Effector memory CD4-positive, alpha-beta T cell (primary cell): ENCODE results near the gene SLC8B1.

ENCODE experiments used
- DNase-seq, 3 donors: peaks; one replicate each; pipeline ENCODE4 v3.0.0-alpha.2; 2020
- H3K27ac ChIP-seq: 2 replicates; pipeline ENCODE4 v1.7.0; 2013; ENCODE audit warnings: mild to moderate bottlenecking, low read length, moderate library complexity; ENCODE audit not compliant: insufficient read depth, poor library complexity, severe bottlenecking
- H3K27me3 ChIP-seq: replicated peaks from 2 replicates; pipeline ENCODE4 v1.7.0; 2013; ENCODE audit warnings: mild to moderate bottlenecking, low read length; ENCODE audit not compliant: insufficient read depth, control insufficient read depth, poor library complexity, severe bottlenecking
- H3K36me3 ChIP-seq: 2 replicates; pipeline ENCODE4 v1.7.0; 2013; ENCODE audit warnings: mild to moderate bottlenecking, low read length, moderate library complexity; ENCODE audit not compliant: control insufficient read depth, insufficient read depth
- H3K4me1 ChIP-seq: 2 replicates; pipeline ENCODE4 v1.7.0; 2013; ENCODE audit warnings: low read length, mild to moderate bottlenecking; ENCODE audit not compliant: control insufficient read depth, insufficient read depth, poor library complexity, severe bottlenecking
- H3K4me3 ChIP-seq: 2 replicates; pipeline ENCODE4 v1.7.0; 2013; ENCODE audit warnings: low read length, low read depth, mild to moderate bottlenecking; ENCODE audit not compliant: insufficient read depth, poor library complexity, severe bottlenecking
- H3K9me3 ChIP-seq: 2 replicates; pipeline ENCODE4 v1.7.0; 2013; ENCODE audit warnings: mild to moderate bottlenecking, low read length, moderate library complexity; ENCODE audit not compliant: control insufficient read depth

The SLC8B1 gene

DNA sequence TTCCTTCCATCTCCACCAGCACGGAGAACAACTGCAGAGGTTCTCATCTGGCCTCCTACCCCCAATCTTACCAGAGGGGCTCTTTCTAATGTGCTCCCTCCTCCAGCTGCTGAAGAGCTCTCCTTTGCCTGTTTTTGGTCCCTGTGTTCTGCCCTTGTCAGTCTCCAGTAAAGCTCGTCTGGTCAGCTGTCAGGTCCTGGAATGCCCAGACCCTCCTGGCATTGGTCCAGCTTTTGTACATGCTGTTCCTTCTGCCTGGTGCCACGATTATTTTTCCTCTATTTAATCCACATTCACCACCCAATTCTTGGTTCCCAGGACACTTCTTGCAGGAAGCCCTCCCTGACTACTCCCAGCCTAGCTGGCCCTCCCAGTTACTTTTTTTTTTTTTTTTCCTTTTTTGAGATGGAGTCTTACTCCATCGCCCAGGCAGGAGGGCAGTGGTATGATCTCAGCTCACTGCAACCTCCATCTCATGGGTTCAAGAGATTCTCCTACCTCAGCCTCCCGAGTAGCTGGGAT lies 6.5 kb downstream of the SLC8B1 start:
- no peaks in the 10 kb centered on the region for H3K9me3 ChIP-seq
- H3K36me3 ChIP-seq = peaks cover 20% of the 10 kb centered on the region
- H3K27me3 ChIP-seq = no peaks in the 10 kb centered on the region
- DNase-seq = no peak
- H3K4me3 ChIP-seq = no peak overlapping the region
- H3K4me1 ChIP-seq = peaks cover 6% of the 10 kb centered on the region
- no peak overlapping the region for H3K27ac ChIP-seq

DNA sequence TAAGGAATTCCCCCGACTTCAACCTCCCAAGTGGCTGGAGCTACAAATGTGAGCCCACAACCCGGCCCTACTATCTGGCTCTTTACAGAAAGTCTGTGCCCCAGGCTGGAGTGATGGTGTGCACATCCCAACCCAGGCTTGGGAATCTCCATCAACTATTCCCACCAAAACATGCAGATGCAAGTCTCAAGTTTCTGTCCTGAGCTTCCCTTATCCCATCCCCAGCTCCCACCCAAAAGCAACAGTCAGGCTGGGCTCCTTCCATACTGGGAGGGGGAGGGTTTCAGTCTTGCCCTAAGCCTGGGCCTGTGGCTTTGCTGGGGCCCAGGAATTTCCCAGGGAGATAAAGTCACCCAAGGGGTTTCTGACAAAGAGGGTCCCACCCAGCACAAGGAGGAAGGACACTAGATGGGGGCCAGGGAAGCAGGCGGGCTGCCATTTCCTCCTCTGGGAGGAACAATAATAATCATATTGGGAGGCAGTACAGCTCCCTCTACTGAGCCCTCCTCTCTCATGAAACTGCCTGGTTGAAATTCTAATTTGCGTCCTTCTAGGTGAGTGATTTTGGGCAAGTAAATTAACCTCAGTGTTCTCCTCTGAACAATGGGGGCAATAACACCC lies 8.0 kb downstream of the SLC8B1 start:
- no peak overlapping the region for H3K27ac ChIP-seq
- no peak for DNase-seq
- H3K36me3 ChIP-seq = peaks cover 19% of the 10 kb centered on the region

DNA sequence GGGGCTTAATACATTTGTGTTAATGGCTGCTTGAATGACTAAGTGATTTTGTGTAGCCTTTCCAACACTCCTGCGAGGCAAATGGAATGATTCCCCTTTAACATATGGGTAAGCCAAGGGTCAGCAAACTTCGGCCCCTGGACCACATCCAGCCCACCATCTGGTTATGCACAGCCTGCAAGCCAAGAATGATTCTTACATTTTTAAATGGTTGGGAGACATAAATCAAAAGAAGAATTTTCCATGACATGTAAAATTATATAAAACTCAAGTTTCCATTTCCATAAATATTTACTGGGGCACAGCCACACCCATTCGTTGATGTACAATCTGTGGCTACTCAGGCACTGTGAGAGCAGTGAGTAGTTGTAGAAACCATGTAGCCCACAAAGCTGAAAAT lies 9.0 kb downstream of the SLC8B1 start:
- H3K9me3 ChIP-seq = no peaks in the 10 kb centered on the region

More for the DNA sequence above, 8.0 kb downstream of the SLC8B1 start:
- peaks cover 4% of the 10 kb centered on the region for H3K4me1 ChIP-seq
- no peak overlapping the region for H3K4me3 ChIP-seq
- H3K27me3 ChIP-seq = no peaks in the 10 kb centered on the region
- no peaks in the 10 kb centered on the region for H3K9me3 ChIP-seq

DNA sequence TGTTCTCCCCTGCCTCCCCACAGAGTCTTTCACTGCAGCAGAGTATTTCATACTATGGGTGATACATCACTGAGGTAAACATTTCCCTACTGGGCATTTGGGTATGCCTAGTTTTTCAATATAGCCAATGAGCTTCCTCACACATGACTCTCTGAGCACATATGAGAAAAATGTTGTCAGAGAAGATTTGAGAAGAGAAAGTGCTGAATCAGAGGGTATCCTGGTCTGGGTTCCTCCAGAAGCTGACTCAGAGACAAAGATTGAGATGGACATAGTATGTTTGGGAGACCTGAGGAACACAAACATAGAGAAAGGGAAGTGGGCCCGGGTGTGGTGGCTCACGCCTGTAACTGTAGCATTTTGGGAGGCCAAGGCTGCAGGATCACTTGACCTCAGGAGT lies 12.6 kb downstream of the SLC8B1 start:
- Histone ChIP-seq H3K27me3 (no peaks in the 10 kb centered on the region), H3K4me3 (no peak overlapping the region), H3K36me3 (peaks cover 43% of the 10 kb centered on the region), H3K9me3 (no peaks in the 10 kb centered on the region), H3K4me1 (no peaks in the 10 kb centered on the region), H3K27ac (no peak overlapping the region)
- DNase-seq = no peak

More for the DNA sequence above, 9.0 kb downstream of the SLC8B1 start:
- Histone ChIP-seq H3K36me3 (peaks cover 21% of the 10 kb centered on the region), H3K4me1 (peaks cover 4% of the 10 kb centered on the region), H3K27me3 (no peaks in the 10 kb centered on the region), H3K4me3 (no peak overlapping the region), H3K27ac (no peak overlapping the region)
- no peak for DNase-seq

DNA sequence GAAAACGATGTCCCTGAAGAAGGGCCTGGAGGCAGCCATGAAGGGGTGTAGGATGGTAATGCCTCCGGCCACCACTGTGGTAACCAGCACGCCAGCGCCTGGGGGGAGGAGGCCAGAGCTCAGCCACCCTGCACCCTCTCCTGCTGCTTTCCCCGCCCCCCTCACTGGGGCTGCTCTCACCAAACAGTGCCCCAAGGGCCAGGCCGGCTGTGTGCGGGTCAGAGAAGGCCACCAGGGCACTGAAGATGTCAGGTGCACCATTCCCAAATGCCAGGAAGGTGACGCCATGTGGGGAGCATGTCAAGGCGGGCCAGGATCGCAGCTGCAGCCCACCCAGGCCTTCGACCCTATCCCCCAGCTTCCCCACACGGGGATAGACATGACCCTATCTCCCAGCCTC lies 14.5 kb downstream of the SLC8B1 start:
- Histone ChIP-seq H3K4me1 (no peaks in the 10 kb centered on the region), H3K36me3 (peaks cover 55% of the 10 kb centered on the region), H3K27me3 (no peaks in the 10 kb centered on the region), H3K9me3 (no peaks in the 10 kb centered on the region), H3K27ac (no peak overlapping the region), H3K4me3 (no peak overlapping the region)
- no peak for DNase-seq

DNA sequence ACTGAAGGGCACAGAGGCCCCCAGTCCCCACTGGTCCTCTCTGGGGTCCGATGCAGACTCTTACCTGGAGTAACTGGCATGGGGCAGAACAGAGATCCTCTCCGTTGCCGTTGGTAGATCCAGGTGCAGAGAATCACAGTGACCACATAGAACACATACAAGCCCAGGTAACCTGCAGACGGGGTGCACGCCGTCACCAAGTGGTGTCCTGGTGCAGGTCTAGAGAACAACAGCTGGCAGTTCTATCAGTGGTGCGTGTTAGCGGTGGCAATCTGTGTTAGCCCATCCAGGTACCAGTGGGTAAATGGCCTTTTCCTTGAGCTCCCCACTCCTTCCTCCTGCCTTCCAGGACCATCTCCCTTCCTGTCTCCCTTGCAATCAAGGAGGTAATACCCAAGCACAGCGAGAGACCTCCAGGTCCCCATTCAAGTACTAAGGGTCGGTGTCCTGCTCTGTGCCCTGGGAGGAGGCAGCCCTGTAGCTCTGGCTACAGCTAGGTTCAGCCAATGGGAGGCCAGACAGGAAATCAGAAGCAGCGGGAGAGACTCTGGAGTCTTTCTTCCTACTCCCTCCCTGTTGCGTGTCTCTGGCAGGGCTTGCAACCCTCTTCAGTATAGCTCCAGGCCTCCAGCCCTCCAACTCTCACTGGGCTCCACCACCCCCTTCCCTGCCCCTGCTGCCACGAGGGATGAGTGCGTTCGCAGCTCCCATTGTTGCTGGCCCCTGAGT lies 15.8 kb downstream of the SLC8B1 start:
- H3K4me1 ChIP-seq = no peaks in the 10 kb centered on the region
- no peaks in the 10 kb centered on the region for H3K27me3 ChIP-seq
- no peaks in the 10 kb centered on the region for H3K9me3 ChIP-seq
- no peak overlapping the region for H3K27ac ChIP-seq
- no peak overlapping the region for H3K4me3 ChIP-seq
- no peak for DNase-seq
- H3K36me3 ChIP-seq = peaks cover 69% of the 10 kb centered on the region

DNA sequence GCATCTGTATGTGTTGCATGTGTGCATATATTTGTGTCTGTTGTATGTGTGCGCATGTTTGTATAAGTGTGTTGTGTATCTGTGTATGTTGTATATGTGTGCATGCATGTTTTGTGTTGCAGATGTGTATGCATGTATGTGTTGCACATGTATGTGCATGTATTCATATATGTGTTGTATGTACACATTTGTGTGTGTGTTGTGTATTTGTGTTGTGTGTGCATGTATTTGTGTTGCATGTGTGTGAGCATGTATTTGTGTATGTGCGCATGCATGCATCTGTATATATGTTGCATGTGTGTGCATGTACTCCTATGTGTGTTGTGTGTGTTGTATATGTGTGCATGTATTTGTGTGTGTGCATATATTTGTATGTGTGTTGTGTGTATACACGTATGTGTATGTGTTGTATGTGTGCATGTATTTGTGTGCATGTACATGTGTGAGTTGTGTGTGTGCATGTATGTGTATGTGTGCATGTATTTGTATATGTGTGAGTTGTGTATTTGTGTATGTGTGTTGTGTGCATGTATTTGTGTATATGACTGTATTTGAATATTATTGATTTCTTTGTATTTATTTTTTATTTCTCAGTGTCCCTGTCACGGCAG lies 16.8 kb downstream of the SLC8B1 start:
- H3K4me3 ChIP-seq = no peak overlapping the region
- no peak for DNase-seq

DNA sequence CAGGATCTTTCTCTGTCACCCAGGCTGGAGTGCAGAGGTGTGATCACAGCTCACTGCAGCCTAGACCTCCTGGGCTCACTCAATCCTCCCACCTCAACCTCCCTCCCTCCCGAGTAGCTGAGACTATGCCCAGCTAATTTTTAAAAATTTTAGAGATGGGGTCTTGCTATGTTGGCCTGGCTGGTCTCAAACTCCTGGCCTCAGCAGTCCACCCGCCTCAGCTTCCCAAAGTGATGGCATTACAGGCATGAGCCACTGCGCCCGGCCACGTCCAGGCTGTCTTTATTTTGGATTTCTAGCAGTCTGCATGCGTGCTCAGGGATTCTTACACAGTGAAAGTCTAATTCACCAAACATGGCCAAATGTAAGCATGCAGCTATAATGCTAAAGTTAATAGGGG lies 17.8 kb downstream of the SLC8B1 start:
- Histone ChIP-seq H3K9me3 (no peaks in the 10 kb centered on the region), H3K4me1 (no peaks in the 10 kb centered on the region), H3K27ac (no peak overlapping the region), H3K27me3 (no peaks in the 10 kb centered on the region), H3K4me3 (no peak overlapping the region), H3K36me3 (peaks cover 73% of the 10 kb centered on the region)
- no peak for DNase-seq

More for the DNA sequence above, 16.8 kb downstream of the SLC8B1 start:
- Histone ChIP-seq H3K36me3 (peaks cover 71% of the 10 kb centered on the region), H3K9me3 (no peaks in the 10 kb centered on the region), H3K4me1 (no peaks in the 10 kb centered on the region), H3K27ac (no peak overlapping the region), H3K27me3 (no peaks in the 10 kb centered on the region)

DNA sequence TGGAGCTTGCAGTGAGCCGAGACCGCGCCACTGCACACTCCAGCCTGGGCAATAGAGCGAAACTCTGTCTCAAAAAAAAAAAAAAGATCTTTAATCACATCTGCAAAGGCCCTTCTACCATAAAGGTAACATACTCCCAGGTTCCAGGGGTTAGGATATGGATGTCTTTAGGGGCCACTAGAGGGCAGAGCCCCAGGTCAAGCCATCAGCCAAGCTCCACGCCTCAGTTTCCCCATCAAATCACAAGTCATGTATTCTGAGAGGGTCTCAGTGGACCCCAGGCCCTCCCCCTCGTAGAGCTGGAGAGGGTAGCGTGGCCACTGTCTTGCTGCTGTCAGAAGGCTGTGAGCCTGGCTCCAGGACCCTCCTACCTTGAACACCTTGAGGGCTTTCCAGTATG lies 18.8 kb downstream of the SLC8B1 start:
- no peak overlapping the region for H3K4me3 ChIP-seq
- H3K9me3 ChIP-seq = no peaks in the 10 kb centered on the region
- H3K27me3 ChIP-seq = no peaks in the 10 kb centered on the region
- H3K27ac ChIP-seq = no peak overlapping the region
- H3K4me1 ChIP-seq = no peaks in the 10 kb centered on the region
- DNase-seq = no peak
- H3K36me3 ChIP-seq = peaks cover 68% of the 10 kb centered on the region

DNA sequence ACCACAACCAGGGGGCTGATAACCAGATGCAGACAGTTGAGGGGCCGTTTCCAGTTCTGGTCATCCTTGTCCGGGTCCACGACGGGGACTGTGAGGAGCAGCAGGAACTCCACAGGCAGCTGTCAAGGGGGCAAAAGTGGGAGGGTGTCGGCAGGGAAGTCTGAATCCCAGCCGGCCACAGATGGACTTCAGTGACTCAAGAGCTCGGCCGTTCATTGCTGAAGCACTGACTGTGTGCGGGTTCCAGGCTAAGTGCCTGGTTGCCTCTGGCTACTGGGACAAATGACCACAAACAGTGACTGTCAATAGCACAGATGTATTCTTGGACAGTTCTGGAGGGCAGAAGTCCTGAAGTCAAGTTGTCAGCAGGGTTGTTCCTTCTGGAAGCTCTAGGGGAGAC lies 19.6 kb downstream of the SLC8B1 start:
- H3K36me3 ChIP-seq = peaks cover 65% of the 10 kb centered on the region
- no peak overlapping the region for H3K27ac ChIP-seq
- H3K4me3 ChIP-seq = no peak overlapping the region
- no peaks in the 10 kb centered on the region for H3K4me1 ChIP-seq
- no peaks in the 10 kb centered on the region for H3K9me3 ChIP-seq
- H3K27me3 ChIP-seq = no peaks in the 10 kb centered on the region
- no peak for DNase-seq
